ENCODE measurements around the gene SMARCD2.

DNA sequence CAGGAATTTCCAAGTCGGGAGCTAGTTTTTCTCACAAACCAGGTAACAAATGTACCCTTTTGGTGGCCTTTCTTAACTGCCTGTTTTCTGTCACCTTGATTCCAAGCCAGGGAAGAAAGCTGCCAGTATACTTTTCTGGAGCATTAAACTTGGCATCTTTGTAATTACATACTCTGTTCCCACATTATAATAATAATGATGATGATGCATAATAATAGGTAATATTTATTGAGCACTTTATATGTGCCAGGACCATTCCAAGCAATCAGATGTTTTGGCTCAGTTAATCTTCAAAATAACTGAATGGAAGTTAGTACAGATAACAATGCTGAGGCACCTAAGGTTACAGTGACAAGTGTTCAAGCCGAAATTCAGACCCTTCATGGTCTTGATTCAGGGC is 26.4 kb downstream of the SMARCD2 start:
- no peak for TF ChIP-seq POLR2A (IDR thresholded peaks at IDR 0.05)
- TF ChIP-seq, protein P1, sequence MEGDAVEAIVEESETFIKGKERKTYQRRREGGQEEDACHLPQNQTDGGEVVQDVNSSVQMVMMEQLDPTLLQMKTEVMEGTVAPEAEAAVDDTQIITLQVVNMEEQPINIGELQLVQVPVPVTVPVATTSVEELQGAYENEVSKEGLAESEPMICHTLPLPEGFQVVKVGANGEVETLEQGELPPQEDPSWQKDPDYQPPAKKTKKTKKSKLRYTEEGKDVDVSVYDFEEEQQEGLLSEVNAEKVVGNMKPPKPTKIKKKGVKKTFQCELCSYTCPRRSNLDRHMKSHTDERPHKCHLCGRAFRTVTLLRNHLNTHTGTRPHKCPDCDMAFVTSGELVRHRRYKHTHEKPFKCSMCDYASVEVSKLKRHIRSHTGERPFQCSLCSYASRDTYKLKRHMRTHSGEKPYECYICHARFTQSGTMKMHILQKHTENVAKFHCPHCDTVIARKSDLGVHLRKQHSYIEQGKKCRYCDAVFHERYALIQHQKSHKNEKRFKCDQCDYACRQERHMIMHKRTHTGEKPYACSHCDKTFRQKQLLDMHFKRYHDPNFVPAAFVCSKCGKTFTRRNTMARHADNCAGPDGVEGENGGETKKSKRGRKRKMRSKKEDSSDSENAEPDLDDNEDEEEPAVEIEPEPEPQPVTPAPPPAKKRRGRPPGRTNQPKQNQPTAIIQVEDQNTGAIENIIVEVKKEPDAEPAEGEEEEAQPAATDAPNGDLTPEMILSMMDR (IDR thresholded peaks at IDR 0.05) = no peak
